Activated naive CD8-positive, alpha-beta T cell treated with anti-CD3 and anti-CD28 coated beads, Interleukin-2, amount 50 U/mL, for 24 hours (primary cell): ENCODE results near the gene PRDX6.

Experiments used
- ATAC-seq: fragments of 150-1000 bp; cut with Tn5 transposase; one replicate; pipeline ENCODE4 v1.10.0; 2021
- DNase-seq: peaks from one replicate; pipeline ENCODE4 v3.0.0; 2021
- H3K27ac Mint-ChIP-seq: one replicate; pipeline ENCODE4 v1.8.0; 2021; ENCODE audit warnings: mild to moderate bottlenecking, mixed read lengths
- H3K27me3 Mint-ChIP-seq: one replicate; pipeline ENCODE4 v1.8.0; 2021; ENCODE audit warnings: mixed read lengths
- H3K36me3 Mint-ChIP-seq: one replicate; pipeline ENCODE4 v1.8.0; 2021; ENCODE audit warnings: low read depth, mixed read lengths
- H3K4me1 Mint-ChIP-seq: one replicate; pipeline ENCODE4 v1.8.0; 2021; ENCODE audit warnings: mixed read lengths
- H3K4me3 Mint-ChIP-seq: one replicate; pipeline ENCODE4 v1.8.0; 2021; ENCODE audit warnings: mild to moderate bottlenecking, moderate library complexity, mixed read lengths
- H3K9me3 Mint-ChIP-seq: one replicate; pipeline ENCODE4 v1.8.0; 2021; ENCODE audit warnings: mixed read lengths

PRDX6 gene

GRCh38 chr1:173530795-173531693 is 53.9 kb downstream of the PRDX6 start:
- Mint-ChIP-seq H3K27ac (no peak overlapping the region), H3K4me3 (no peak overlapping the region), H3K27me3 (no peaks in the 10 kb centered on the region), H3K9me3 (no peaks in the 10 kb centered on the region), H3K4me1 (peaks cover 22% of the 10 kb centered on the region), H3K36me3 (no peaks in the 10 kb centered on the region)
- ATAC-seq (peak; percentile 52), DNase-seq (no peak)

DNA sequence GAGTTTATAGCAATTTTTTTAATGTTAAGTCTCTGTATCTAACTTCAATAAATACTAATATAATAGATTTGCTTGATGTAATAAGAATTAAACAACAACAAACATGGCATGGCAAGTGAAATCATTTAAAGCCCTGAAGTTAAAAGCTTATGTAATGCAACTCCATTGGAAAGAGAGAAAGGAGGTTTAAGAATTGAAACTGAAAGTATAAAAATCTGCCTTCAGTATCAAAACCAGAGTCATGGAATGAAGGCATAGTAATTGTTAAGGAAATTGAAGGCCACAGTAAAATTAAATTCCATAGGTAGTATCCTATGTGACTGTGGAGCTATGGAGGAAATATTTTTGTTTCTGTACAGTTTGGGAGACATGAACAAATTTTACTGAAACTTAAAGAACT is 55.1 kb downstream of the PRDX6 start:
- Mint-ChIP-seq H3K27me3 (no peaks in the 10 kb centered on the region), H3K36me3 (no peaks in the 10 kb centered on the region), H3K9me3 (no peaks in the 10 kb centered on the region), H3K4me1 (peaks cover 19% of the 10 kb centered on the region), H3K4me3 (no peak overlapping the region), H3K27ac (no peak overlapping the region)
- no peak for ATAC-seq
- DNase-seq, result no peak

DNA sequence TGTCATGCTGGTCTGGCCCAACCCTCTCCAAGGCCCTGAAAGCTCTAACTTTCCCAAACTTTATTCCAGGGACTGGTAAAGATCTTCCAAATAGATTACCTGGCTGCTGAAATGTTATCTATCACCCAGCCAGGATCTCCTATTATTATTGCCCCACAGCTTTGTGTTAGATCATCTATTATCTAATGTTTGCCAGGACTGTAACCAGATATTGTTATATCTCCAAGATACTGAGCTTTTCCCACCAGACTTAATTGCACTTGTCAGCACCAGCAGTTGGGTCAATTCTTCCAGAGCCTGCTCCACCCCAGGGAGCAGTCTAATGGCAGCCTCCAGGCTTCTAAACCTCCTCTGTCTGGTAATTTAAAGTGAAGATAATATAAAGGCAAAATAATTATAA is 59.1 kb downstream of the PRDX6 start:
- Mint-ChIP-seq H3K4me3 (no peak overlapping the region), H3K27me3 (no peaks in the 10 kb centered on the region), H3K27ac (no peak overlapping the region), H3K36me3 (no peaks in the 10 kb centered on the region), H3K9me3 (no peaks in the 10 kb centered on the region), H3K4me1 (peaks cover 10% of the 10 kb centered on the region)
- no peak for ATAC-seq
- no peak for DNase-seq
